Fibroblast of the aortic adventitia (primary cell): ENCODE results near the gene SGSM1. TPM values are rescaled to one million over a fixed set of nuclear protein-coding genes. Genes with fewer than 3 reads are reported as not detected.

Source experiments
- DNase-seq: peaks from one replicate; pipeline ENCODE4 v3.0.0-alpha.2; 2010; ENCODE audit warnings: low read depth
- H3K4me3 ChIP-seq: 2 replicates; pipeline ENCODE4 v1.5.1; 2011; ENCODE audit warnings: low read depth, mild to moderate bottlenecking, control low read depth, low read length, moderate library complexity
- total RNA-seq: library from RNA; depleted of rRNA; stranded (reverse); fragments of >200 nt; gene quantifications from 2 replicates; pipeline ENCODE4 v1.2.3, GENCODE V29; 2012; ENCODE audit warnings: low replicate concordance
- TF ChIP-seq, protein P1 (sequence below): IDR thresholded peaks from 2 replicates; pipeline ENCODE4 v1.5.1; 2011; ENCODE audit warnings: mild to moderate bottlenecking, low read length, control low read depth, inconsistent platforms; ENCODE audit not compliant: insufficient read depth

SGSM1 gene
- total RNA-seq, 1 donor, result not detected

- no peak overlapping the region for H3K4me3 ChIP-seq
- TF ChIP-seq, protein P1, sequence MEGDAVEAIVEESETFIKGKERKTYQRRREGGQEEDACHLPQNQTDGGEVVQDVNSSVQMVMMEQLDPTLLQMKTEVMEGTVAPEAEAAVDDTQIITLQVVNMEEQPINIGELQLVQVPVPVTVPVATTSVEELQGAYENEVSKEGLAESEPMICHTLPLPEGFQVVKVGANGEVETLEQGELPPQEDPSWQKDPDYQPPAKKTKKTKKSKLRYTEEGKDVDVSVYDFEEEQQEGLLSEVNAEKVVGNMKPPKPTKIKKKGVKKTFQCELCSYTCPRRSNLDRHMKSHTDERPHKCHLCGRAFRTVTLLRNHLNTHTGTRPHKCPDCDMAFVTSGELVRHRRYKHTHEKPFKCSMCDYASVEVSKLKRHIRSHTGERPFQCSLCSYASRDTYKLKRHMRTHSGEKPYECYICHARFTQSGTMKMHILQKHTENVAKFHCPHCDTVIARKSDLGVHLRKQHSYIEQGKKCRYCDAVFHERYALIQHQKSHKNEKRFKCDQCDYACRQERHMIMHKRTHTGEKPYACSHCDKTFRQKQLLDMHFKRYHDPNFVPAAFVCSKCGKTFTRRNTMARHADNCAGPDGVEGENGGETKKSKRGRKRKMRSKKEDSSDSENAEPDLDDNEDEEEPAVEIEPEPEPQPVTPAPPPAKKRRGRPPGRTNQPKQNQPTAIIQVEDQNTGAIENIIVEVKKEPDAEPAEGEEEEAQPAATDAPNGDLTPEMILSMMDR, result no peak
- no peak for DNase-seq
These were observed 141.4 kb downstream of the SGSM1 start for GRCh38 chr22:24947383-24947782.

- H3K4me3 ChIP-seq, result no peak overlapping the region
- TF ChIP-seq, protein P1, result no peak
- no peak for DNase-seq
These were observed 141.9 kb downstream of the SGSM1 start for GRCh38 chr22:24947881-24948280.

- TF ChIP-seq, protein P1, result no peak
- DNase-seq, result no peak
- no peak overlapping the region for H3K4me3 ChIP-seq
These were observed 142.6 kb downstream of the SGSM1 start for GRCh38 chr22:24948356-24949202.

DNA sequence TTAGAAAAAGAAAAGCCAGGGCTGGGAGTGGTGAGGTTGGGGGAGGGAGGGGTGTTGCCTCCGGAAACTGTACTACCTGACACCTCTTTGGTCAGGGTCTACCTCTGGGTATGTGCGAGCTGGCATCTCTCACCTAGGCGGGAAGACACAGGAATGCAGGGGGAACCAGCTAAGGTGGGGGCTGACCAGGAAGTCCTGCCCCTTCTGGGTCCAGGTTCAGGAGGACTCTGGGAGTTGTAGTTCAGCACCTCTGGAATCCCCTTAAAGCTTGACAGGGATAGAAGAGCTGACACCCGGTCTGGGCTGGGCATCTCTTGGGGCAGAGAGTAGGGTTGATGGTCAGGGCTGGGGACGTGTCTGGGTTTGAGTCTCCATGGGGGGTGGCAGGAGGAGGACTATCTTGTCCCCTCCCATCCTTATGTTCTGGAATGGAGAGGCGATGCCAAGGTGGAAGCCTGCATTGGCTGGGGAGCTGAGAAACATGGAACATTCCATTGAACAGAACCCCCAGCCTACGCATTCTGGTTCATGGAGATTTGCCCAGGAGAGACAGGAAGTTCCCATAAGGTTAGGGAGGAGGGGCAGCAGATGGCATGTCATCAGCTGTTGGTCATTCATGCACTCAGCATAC, 144.4 kb downstream of the SGSM1 start:
- TF ChIP-seq, protein P1, result no peak
- peak overlapping the region; percentile 10 for H3K4me3 ChIP-seq
- DNase-seq, result peak; percentile 63

DNA sequence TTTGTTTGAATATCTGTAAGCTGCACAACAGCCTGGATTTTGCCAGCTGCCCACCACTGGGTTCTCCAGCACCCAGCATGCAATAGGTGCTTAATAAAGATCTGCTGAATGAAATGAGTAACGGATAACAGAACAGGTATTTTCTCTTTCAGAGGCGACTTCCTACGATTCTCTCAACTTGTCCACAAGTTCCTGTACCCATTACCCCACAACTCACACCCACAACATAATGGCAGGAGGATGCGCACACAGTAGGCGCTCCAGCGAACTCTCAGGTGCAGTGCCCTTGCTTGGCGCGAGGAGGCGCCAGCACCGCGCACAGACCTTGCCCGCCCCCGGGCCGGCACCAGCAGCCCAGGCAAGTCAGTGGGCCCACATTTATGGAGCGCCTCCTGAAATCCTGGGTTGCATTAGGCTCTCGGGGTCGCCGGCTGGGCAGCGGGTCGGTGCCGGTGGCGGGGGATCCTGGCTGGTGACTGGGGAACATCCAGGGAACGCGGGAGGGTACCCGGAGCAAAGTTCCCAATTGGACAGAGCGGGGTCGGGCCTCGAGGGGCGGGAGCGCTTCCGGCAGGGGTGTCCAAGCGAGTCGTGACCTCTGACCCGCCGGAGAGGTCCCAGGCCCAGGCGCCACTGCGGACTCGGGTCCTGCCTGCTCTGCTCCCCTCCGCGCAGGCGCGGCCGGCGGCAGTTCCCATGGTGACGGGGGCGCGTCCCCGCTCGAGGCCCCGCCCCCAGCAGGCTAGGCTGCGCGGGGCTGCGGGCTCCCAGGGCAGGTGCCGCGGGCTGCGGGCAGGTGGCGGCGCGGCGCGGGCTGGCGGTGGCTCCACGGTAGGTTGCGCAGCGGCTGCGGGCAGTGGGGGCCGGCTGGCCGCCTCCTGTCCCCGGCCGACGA, 146.2 kb downstream of the SGSM1 start, which contains the start of gene KIAA1671:
KIAA1671 (plus strand) TSS at position 775 of the 895 bp plus-strand sequence. CDS start 75,284 bp downstream, outside the sequence.
- peak within 1 kb of the TSS; percentile 76 for H3K4me3 ChIP-seq
- TF ChIP-seq, protein P1, result peak; percentile 99
- peak; percentile 50 for DNase-seq

GRCh38 chr22:24952837-24953383, 146.9 kb downstream of the SGSM1 start:
- TF ChIP-seq, protein P1, result no peak
- DNase-seq, result peak; percentile 61
- H3K4me3 ChIP-seq, result peak overlapping the region; percentile 76
